T-helper 22 cell (primary cell): ENCODE results near the gene RPH3AL.
"Not testable (repeated sequence)": the region's sequence is repeated elsewhere in the genome, so short reads cannot be mapped to it uniquely, and the experiment has no call there.

Experiments
- DNase-seq: peaks from one replicate; pipeline ENCODE4 v3.0.0-alpha.2; 2020; ENCODE audit warnings: low read depth

Gene RPH3AL

DNA sequence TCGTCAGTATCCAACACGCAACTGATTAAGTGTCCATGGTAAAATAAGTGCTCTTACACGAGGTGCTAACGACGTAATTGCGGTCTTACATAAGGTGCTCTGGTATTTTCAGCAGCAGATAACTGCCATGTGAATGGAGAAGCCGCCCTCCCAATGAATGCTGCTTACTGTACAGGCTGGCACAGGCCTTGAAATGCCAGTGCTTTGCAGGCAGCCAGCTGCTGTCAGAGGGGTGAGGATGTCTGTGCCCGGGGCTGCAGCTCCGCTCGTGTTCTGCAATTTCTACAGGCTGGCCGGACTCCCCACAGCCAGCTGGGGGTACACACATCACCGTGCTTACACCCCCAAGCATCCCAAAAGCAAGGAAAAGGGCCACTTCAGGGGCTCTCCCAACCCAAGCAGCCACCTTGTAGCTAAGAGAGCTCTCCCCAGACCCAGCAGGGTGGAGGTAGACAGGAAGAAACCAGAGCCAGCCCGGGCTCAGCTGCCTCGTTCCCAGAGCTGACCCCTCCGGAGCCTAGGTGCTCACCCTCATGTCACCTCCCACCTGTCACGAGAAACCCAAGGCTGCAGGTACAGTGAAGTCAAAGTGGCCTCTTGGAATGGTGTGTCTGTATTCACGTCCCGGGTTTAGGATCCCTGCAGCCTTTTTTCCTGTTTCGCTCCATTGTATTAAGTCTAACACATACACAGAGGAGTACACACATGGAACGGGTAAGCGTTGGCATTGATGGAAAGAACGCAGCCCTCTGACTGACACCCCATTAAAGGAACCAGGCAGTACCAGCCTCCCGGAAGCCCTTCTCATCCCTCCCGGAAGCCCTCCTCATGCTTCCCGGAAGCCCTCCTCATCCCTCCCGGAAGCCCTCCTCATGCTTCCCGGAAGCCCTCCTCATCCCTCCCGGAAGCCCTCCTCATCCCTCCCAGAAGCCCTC, 27.2 kb upstream of the RPH3AL start:
- no peak for DNase-seq

DNA sequence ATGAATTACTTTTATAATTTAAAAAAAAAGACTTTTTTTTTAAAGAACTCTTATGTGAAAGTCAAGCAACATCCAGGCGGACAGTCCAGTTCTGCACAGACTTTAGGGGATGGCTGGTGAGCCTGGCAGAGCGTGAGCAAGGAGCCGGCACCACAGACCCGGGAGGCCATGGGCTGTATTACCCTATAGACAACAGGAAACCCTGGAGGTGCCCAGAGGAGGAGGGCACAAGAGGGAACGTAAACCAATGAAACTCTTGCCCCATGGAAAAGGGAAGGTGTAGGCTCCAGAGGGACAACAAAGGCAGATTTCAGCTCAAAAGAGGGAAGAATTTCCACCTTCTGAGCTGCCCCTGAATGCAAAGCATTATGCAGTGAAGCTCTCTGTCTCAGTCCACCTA, 25.5 kb upstream of the RPH3AL start:
- DNase-seq: no peak

DNA sequence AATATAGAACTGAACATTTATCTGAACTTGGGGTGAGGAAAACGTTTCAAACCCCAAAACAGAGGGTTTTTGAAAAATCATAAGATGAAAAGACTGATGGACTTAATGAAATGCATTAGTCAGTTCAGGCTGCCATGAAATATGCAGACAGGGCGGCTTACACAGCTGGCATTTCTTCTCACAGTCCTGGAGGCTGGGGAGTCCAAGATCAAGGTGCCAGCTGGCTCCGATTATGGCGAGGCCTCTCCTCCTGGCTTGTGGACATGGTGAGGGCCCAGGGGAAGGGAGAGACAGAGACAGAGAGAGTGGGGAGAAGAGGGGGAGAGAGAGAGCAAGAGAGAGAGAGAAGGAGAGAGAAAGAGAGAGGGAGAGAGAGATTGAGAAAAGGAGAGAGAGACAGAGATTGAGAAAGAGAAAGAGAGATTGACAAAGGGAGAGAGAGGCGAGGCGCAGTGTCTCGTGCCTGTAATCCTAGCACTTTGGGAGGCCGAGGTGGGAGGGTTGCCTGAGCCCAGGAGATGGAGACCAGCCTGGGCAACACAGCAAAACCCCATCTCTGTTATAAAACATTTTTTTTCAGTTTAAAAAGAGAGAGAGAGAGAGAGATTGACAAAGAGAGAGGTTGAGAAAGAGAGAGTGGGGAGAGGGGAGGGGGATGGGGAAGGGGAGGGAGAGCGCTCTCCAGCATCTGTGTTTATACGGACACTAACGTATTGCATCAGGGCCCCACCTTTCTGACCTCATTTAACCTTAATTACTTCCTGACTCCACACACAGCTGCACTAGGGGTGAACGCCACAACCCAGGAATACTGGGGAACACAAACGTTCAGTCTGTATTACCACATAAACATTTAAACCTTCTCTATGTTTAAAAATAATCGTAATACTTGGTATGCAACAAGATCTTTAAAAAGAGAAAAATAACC, 24.6 kb upstream of the RPH3AL start:
- DNase-seq: no peak

DNA sequence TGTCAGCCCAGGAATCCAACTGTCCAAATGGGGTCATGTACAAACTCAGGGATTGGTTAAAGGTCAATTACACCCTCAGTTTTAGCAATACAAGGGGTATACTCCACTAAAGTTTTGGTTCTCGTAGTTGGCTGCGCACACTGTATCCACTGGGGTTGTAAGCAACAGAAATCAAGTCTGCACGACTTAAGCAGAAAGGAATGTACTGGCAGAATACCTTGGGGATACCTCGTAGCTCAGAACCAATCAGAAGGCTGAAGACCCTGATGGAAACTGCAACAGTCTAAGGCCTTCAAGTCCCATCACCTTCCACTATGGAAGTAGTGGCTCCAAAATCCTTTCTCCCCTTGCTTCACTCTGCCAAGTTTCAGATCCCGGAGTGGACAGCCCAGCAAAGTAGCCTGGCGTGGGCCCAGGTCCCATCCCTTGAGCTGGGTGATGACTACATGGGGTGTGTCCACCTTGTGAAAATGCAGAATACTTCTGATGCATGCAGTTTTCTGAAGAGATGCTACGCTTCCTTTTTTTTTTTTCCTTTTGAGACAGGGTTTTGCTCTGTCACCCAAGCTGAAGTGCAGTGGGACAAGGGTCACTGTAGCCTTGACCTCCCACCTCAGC, 21.1 kb upstream of the RPH3AL start:
- no peak for DNase-seq

DNA sequence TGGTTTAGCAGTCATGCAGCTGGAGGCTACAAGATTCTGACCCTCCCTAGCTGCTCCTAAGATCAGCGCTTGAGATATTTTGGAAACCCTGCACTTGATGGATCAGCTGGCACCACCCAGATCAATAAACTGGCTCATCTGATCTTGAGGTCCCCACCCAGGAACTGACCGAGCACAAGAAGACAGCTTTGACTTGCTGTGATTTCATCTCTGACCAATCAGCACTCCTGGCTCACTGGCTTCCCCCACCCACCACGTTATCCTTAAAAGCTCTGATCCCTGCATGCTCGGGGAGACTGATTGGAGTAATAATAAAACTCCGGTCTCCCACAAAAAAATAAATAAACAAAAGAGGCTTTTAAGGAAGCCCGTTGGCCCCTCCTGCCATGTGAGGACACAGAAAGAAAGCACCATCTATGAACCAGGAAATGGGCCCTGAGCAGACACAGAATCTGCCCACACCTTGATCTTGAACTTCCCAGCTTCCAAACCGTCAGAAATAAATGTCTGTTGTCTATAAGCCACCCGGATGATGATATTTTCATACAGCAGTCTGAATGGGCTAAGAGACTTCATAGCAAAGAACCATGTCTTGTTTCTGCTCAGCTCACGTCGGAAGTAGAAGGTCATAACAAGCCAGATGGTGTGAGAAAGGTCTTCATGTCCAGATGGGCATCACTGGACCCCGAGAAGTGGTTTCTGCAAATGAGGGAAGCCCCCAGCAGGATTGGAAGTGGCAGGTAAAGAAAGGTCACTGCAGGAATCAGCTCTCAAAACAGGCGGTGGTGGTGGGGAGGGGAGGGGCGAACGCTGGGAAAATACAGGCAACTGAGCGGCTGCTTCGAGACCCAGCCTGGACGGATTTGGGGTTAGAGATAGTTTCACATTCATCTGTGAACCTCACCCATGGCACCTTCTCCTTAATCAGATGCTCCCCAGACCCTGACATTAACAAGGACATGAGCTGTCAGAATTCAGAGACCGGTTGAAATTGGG, 19.8 kb upstream of the RPH3AL start:
- DNase-seq: no peak

DNA sequence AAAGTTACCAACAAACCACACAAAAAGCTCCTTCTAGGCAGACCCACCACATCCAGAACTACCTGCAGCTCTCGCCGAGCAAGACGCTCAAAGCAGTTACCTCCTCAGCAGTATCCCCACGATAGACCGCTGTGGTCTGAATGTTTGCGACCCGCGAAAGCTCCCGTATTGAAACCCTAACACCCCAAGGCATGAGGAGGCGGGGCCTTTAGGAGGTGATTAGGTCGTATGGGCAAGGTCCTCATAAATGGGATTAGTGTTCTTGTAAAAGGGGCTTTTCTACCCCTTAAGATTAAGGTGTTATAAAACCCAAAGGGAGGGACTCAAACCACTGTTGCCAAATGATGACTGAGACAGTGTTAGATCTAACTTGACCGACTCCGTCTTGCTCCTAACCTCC, 19.0 kb upstream of the RPH3AL start:
- no peak for DNase-seq

DNA sequence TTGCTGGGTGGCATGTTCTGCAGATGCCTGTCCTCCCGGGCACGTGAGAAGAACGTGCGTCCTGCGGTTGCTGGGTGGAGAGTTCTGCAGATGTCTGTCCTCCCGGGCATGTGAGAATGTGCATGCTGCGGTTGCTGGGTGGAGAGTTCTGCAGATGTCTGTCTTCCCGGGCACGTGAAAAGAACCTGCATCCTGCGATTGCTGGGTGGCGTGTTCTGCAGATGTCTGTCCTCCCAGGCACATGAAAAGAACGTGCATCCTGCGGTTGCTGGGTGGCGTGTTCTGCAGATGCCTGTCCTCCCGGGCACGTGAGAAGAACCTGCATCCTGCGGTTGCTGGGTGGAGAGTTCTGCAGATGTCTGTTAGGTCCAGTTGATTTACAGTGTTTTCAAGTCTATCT, 15.0 kb upstream of the RPH3AL start:
- DNase-seq: not testable (repeated sequence)

DNA sequence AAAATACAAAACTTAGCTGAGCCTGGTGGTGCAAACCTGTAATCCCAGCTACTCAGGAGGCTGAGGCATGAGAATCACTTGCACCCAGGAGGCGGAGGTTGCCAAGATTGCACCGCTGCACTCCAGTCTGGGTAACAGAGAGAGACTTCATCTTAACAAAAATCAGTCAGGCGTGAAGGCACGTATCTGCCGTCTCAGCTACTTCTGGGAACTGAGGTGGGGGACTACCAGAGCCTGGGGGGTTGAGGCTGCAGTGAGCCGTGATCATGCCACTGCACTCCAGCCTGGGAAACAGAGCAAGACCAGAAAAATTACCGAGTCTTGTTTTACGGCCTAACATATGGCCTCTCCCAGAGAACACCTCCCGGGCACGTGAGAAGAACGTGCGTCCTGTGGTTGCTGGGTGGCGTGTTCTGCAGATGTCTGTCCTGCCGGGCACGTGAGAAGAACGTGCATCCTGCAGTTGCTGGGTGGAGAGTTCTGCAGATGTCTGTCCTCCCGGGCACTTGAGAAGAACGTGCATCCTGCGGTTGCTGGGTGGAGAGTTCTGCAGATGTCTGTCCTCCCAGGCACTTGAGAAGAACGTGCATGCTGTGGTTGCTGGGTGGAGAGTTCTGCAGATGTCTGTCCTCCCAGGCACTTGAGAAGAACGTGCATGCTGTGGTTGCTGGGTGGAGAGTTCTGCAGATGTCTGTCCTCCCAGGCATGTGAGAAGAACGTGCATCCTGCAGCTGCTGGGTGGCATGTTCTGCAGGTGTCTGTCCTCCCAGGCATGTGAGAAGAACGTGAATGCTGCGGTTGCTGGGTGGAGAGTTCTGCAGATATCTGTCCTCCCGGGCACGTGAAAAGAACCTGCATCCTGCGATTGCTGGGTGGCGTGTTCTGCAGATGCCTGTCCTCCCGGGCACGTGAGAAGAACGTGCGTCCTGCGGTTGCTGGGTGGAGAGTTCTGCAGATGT, 14.3 kb upstream of the RPH3AL start:
- not testable (repeated sequence) for DNase-seq

DNA sequence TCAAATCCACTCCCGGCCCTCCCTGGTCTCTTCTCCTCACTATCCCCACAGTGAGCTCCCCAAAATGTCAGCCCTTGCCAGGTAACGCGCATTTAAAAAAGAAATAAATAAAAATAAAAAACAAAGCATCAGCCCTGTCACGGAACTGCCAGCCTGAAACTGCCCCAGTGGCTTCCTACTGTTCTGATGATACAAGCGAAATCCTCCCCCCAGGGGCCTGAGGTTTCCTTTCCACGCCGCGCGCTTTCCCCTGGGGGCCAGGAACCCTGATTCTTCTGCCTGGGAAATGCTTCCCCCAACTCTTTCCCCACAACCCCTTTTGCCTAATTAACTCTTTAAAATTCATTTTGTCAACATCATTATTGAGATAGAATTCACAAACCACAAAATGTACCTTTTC, 12.2 kb upstream of the RPH3AL start:
- no peak for DNase-seq

DNA sequence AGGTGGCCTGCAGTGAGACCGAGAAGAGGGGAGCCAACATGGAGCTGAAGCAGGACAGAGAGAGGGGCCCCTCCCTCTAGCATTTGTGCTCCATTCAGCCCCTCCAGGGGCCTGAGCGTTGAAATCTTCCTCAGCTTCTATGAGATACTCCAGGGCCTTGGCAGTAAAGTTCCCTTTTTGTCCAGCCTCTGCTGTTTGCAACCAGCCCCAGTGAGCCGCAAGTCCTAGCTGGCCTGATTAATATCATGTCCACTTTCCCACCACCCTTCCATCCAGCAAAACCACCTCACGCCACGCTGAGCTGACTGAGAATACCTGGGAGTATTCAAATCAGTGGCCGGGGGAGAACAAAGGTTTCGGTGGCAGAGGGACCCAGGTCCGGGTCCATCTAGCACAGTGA, 11.7 kb upstream of the RPH3AL start:
- no peak for DNase-seq

DNA sequence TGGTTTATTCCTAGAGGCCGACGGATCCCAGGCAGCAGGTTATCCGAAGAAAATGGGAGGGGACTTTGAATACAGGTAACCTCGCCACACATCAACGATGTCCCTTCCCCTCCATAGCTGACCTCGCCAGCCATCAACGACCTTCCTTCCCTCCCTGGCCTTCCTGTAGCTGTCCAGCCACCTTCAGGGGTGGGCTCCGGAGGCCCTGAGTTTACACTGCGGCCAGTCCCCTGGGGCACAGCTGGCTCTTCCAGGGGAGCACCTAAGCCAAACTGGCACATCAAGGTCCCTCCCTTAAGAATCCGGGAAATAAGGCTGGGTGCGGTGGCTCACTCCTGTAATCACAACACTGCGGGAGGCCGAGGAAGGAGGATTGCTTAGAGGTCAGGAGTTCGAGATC, 10.1 kb upstream of the RPH3AL start:
- DNase-seq: no peak

DNA sequence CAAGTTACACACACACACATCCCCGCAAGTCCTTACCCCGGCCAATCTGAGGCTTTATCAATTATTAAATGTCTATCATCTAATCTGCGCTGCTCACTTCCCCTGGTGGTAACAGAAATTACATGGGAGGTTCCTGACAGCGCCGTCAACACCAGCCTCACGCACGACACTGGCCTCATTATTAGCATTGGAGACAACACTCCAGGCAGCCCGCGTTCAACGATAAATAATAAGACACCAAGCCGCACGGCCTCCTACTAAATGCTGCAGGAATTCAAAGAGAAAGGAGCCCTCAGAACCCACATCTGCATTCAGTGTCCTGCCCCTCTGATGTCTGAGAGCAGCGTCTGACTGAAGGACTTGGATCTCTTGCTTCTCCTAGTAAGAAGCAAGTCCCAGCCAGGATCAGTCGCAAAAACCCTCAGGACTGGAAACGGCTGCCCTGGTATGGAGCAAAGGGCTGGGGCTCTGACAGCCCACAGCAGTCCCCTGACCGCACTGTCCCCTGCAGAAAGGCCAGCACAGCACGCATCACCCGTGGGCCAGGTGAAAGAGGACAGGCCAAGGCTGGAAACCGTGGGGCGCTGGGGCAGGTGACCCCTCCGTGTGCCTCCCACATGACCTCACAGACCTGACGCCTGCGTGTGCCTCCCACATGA, 7.6 kb upstream of the RPH3AL start:
- no peak for DNase-seq

DNA sequence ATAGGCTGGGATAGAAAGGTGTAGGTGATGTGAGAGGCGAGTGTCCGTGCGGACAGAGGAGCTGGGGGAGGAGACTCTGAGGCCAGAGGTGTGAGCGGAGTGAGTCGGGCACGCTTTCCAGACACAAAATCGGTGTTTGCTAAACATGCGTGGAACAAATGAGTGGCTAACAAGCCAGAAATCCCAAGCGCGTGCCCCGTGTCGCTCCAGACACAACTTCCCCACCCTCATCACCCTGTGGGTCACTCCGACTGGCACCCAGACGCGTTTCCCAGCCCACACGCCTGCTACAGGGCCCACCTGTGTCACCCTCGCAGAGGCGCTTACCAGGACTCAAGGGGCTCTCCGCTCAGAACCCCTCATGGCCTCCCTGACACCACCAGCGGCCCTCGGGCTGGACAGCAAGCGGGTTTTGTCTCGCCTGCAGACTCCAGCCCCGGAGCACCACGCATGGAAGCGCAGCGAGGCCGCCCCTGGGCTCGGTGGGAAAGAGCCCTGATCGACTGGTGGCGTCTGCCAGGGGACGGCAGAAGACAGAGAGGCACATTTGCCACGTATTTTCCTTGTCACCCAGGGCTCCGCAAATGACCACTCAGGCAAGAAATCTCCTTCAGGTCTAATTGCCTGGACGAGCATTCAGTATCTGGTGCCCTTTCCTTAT, 6.0 kb upstream of the RPH3AL start:
- no peak for DNase-seq

DNA sequence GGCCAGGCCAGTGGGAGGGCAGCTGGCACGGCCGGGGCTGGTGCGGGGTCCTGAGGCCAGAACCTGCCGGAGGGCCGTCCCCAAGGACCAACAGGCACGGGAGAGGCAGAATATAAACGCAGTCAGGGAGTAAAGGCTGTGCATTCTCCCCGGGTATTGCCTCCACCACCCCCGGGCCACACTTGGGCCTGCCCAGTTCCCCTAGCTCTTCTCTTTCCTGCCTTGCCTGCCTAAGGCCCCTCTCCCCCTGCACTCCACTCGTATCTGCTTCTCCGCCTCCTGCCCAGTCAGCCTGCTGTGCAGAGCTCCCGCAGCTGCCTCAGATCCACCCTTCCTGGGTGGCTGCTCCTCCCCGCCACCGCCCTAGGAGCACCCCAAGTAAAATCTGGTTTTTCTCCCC, 5.0 kb upstream of the RPH3AL start:
- DNase-seq: no peak

DNA sequence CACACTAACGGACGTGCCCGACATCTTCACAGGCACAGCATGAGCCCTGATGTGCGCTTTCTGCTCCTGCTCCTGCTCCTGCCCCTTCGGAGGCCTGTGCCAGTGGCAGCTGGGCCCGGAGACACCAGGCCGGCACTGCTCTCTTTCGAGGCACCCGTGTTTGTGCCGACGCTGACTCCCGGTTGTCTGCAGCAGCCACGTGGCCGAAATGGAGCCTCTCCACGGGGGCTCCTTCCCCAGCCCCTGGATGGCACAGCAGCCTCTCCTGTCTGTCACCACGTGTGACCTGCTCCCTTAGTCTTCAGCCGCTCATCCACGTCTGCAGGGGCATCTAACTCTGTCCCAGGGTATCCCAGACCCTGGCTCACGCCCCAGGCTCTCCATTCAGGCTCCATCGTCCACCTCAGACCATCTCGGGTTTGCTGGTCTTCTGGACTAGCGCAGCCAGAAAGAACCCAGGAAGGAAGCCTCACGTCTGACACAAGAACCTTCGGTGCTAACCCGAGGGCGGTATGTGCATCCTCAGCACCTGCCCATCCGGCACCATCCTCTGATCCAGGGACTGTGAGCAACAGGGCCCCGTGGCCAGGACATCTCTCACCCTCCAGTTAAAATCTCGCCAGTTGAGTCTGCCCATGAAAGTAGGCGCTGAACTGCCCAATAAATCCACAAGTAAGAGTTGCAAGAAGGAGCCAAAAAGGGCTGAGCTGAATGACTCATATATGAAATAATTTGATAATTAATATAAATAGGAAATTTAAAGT, 4.2 kb upstream of the RPH3AL start:
- no peak for DNase-seq

DNA sequence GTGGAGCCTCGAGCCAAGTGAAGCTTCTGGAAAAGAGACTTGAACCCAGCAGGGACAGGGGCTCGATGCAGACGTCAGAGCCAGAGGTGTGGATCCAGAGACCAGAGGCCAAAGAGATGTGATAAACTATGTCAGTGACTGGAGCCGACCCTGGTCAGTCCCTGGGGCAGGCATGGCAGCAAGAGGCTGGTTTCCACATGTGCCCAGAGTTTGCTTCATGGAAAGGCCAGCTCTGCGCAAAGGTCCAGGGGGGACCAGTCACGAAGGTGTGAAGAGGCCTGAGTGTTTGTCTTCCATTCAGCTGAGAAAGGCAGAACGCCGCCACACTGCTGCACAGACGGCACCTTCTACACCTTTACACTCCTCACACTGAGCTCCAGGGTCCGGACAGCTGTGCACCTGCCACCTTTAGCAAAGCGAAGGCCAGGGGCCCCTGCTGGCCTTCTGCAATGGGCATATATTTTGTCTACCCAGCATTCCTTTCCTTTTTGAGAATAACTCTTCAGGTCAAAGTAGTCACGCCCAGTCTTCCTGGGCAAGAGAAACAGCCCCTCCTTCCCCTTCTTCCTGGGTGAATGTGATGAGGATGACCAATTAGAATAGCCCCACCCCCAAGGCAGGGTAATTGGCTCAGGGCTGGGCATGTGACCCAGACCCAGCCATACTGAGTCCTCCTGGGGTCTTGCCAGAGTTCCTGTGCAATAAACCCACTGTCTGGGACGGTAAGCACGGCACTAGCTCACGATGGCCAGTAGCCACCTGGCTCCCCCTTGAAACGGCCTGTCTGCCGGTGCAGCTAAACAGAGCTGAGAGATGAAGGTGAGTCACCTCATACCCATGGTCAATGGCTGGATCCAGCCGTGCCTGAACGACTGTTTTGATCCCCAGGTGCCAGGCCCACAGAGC, 2.3 kb upstream of the RPH3AL start:
- DNase-seq: no peak

DNA sequence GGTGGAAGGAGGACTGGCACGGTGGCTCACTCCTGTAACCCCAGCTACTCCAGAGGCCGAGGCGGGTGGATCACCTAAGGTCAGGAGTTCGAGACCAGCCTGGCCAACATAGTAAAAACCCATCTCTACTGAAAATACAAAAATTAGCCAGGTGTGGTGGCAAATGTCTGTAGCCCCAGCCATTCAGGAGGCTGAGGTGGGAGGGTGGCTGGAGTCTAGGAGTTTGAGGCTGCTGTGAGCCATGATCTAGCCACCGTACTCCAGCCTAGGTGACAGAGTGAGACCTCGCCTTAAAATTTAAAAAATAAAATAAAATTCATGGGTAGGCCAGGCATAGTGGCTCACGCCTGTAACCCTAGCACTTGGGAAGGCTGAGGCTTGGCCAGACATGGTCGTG, 1.2 kb upstream of the RPH3AL start:
- no peak for DNase-seq
